RKO (cell line): ENCODE measurements around the gene MUSTN1.

Source experiments
- DNase-seq: peaks from one replicate; pipeline ENCODE4 v3.0.0-alpha.2; 2016; ENCODE audit warnings: low spot score

MUSTN1 gene

GRCh38 chr3:52784931-52785590 is 49.8 kb downstream of the MUSTN1 start:
- DNase-seq = no peak

GRCh38 chr3:52784021-52784621 is 50.7 kb downstream of the MUSTN1 start:
- no peak for DNase-seq

GRCh38 chr3:52783211-52783555 is 51.6 kb downstream of the MUSTN1 start:
- DNase-seq = no peak
